ENCODE measurements around the gene KRT12. TPM values are rescaled to one million over a fixed set of nuclear protein-coding genes. Genes with fewer than 3 reads are reported as not detected.

Gene KRT12
- total and polyA plus RNA-seq, 9 of the 15 experiments (the other 6 are each of a cell fraction or from before 2014, with no cell fraction given): 0.18 to 7.0 (median 2.2) TPM

DNA sequence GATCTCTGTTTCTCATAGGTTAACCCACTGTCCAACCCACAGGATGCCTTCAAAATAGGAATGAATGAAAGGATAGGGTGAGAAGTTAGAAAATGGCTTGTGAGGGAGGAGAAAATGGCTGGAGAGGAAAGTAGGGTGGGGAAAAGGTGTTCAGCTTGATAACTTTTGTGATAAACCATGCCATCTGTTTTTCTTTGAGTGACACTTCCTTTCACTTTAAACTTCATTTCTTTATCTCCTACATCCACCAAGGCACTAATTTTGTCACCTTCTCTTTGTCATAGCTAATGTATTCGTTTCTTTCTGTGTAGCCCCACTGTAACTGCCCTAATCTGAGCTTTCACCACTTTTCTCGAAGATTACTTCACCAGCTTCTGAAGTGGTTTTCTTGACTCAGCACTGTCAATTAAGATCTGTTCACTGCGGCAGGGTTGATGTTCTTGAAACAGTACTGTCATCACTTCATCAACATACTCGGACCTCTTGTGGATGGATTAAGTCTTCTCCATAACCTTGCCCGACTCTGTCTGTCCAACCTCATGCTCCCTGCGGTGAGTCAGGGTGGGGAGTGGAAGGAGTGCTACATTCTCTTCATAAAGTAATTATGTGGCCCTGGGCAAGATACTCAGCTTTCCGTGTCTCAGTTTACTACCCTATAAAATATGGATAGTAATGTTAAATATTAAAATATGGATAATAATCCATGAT lies 39.1 kb downstream of the KRT12 start (continued):
- TF ChIP-seq, protein P1, sequence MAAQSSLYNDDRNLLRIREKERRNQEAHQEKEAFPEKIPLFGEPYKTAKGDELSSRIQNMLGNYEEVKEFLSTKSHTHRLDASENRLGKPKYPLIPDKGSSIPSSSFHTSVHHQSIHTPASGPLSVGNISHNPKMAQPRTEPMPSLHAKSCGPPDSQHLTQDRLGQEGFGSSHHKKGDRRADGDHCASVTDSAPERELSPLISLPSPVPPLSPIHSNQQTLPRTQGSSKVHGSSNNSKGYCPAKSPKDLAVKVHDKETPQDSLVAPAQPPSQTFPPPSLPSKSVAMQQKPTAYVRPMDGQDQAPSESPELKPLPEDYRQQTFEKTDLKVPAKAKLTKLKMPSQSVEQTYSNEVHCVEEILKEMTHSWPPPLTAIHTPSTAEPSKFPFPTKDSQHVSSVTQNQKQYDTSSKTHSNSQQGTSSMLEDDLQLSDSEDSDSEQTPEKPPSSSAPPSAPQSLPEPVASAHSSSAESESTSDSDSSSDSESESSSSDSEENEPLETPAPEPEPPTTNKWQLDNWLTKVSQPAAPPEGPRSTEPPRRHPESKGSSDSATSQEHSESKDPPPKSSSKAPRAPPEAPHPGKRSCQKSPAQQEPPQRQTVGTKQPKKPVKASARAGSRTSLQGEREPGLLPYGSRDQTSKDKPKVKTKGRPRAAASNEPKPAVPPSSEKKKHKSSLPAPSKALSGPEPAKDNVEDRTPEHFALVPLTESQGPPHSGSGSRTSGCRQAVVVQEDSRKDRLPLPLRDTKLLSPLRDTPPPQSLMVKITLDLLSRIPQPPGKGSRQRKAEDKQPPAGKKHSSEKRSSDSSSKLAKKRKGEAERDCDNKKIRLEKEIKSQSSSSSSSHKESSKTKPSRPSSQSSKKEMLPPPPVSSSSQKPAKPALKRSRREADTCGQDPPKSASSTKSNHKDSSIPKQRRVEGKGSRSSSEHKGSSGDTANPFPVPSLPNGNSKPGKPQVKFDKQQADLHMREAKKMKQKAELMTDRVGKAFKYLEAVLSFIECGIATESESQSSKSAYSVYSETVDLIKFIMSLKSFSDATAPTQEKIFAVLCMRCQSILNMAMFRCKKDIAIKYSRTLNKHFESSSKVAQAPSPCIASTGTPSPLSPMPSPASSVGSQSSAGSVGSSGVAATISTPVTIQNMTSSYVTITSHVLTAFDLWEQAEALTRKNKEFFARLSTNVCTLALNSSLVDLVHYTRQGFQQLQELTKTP (IDR thresholded peaks at IDR 0.05; ENCODE audit: low read depth in 1 of 2, partially characterized antibody in 2 of 2): peak; percentile 69 to 90
- TF ChIP-seq FOXA1 (IDR thresholded peaks at IDR 0.05; ENCODE audit: borderline replicate concordance): no peak
- TF ChIP-seq SAP30 (IDR thresholded peaks at IDR 0.05; ENCODE audit: borderline replicate concordance, insufficient read depth, low read depth, low read length, poor library complexity, severe bottlenecking): no peak
- no peak for TF ChIP-seq SIRT6 (IDR thresholded peaks at IDR 0.05; ENCODE audit: low read depth, low read length)
- TF ChIP-seq ZNF830 (CRISPR knock-in tag; IDR thresholded peaks at IDR 0.05): no peak
- TF ChIP-seq, protein P2, sequence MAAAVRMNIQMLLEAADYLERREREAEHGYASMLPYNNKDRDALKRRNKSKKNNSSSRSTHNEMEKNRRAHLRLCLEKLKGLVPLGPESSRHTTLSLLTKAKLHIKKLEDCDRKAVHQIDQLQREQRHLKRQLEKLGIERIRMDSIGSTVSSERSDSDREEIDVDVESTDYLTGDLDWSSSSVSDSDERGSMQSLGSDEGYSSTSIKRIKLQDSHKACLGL (CRISPR knock-in tag; IDR thresholded peaks at IDR 0.05; ENCODE audit: borderline replicate concordance, poor library complexity, severe bottlenecking): no peak
- TF ChIP-seq ZBTB8A (IDR thresholded peaks at IDR 0.05; ENCODE audit: partially characterized antibody): no peak
- peak; percentile 46; the same call in 1 of the 2 replicates for TF ChIP-seq MYC (IDR thresholded peaks at IDR 0.05; ENCODE audit: low read depth, low read length)
- TF ChIP-seq MYC (CRISPR knock-in tag; IDR thresholded peaks at IDR 0.05; ENCODE audit: borderline replicate concordance, low read depth): no peak
- TF ChIP-seq, protein P3, sequence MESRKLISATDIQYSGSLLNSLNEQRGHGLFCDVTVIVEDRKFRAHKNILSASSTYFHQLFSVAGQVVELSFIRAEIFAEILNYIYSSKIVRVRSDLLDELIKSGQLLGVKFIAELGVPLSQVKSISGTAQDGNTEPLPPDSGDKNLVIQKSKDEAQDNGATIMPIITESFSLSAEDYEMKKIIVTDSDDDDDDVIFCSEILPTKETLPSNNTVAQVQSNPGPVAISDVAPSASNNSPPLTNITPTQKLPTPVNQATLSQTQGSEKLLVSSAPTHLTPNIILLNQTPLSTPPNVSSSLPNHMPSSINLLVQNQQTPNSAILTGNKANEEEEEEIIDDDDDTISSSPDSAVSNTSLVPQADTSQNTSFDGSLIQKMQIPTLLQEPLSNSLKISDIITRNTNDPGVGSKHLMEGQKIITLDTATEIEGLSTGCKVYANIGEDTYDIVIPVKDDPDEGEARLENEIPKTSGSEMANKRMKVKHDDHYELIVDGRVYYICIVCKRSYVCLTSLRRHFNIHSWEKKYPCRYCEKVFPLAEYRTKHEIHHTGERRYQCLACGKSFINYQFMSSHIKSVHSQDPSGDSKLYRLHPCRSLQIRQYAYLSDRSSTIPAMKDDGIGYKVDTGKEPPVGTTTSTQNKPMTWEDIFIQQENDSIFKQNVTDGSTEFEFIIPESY (CRISPR knock-in tag; IDR thresholded peaks at IDR 0.05): 0 out of 2 replicates have a peak, but pooled peaks have one; percentile 26
- TF ChIP-seq NFIC (IDR thresholded peaks at IDR 0.05): peak; percentile 92
- TF ChIP-seq SRSF1 (IDR thresholded peaks at IDR 0.05; ENCODE audit: low read depth, low read length): no peak
- no peak for TF ChIP-seq PTBP1 (IDR thresholded peaks at IDR 0.05; ENCODE audit: low read depth, low read length)
- TF ChIP-seq JUND (IDR thresholded peaks at IDR 0.05; ENCODE audit: borderline replicate concordance, low read depth, low read length): peak; percentile 88
- TF ChIP-seq JUND (tag; IDR thresholded peaks at IDR 0.05; ENCODE audit: borderline replicate concordance, low read depth, low read length): peak; percentile 81; the same call in 2 of the 3 replicates
- no peak for TF ChIP-seq CREBBP (IDR thresholded peaks at IDR 0.05; ENCODE audit: low read depth, low read length)
- TF ChIP-seq, protein P4, sequence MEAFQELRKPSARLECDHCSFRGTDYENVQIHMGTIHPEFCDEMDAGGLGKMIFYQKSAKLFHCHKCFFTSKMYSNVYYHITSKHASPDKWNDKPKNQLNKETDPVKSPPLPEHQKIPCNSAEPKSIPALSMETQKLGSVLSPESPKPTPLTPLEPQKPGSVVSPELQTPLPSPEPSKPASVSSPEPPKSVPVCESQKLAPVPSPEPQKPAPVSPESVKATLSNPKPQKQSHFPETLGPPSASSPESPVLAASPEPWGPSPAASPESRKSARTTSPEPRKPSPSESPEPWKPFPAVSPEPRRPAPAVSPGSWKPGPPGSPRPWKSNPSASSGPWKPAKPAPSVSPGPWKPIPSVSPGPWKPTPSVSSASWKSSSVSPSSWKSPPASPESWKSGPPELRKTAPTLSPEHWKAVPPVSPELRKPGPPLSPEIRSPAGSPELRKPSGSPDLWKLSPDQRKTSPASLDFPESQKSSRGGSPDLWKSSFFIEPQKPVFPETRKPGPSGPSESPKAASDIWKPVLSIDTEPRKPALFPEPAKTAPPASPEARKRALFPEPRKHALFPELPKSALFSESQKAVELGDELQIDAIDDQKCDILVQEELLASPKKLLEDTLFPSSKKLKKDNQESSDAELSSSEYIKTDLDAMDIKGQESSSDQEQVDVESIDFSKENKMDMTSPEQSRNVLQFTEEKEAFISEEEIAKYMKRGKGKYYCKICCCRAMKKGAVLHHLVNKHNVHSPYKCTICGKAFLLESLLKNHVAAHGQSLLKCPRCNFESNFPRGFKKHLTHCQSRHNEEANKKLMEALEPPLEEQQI (IDR thresholded peaks at IDR 0.05): peak; percentile 91; the same call in 1 of the 2 replicates
